ENCODE results near the gene ADAM12. TPM values are rescaled to one million over a fixed set of nuclear protein-coding genes. Genes with fewer than 3 reads are reported as not detected.

The ADAM12 gene
- polyA plus RNA-seq, 1 donor from 2014 or later: 0.09 TPM

DNA sequence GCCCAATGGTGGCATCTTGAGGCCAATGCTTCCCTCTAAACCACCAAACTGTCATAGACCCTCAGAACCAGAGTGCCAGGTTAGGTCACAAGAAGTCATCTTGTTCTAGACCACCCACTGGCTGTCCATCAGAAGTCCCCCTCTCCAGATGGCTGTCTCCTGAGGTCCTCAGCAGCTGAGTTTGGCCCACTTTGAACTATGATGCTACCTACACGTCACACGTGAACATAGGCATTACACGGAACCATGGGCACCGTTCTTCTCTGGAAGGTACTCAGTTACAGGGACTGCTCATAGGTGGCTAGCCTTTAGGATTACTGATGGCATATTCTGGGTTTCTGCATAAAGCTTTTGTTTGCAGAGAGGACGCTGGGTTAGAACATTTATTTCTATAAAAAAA, 166.4 kb downstream of the ADAM12 start:
- Histone ChIP-seq H3K36me3 (ENCODE audit: insufficient read depth, low read length) (no peaks in the 10 kb centered on the region), H3K9me2 (ENCODE audit: insufficient read depth, low read length) (no peaks in the 10 kb centered on the region), H3K4me2 (ENCODE audit: low read length) (no peak overlapping the region), H3F3A (ENCODE audit: insufficient read depth, low read length, poor library complexity, severe bottlenecking) (no peaks in the 10 kb centered on the region), H3K27me3 (ENCODE audit: insufficient read depth, low read depth, low read length) (no peaks in the 10 kb centered on the region), H3K9me3 (ENCODE audit: low read length) (no peaks in the 10 kb centered on the region), H2AFZ (ENCODE audit: low read depth, low read length) (no peak overlapping the region), H3K4me3 (ENCODE audit: low read length) (no peak overlapping the region), H4K20me1 (ENCODE audit: insufficient read depth) (no peaks in the 10 kb centered on the region), H3K27ac (ENCODE audit: low read length) (no peak overlapping the region), H3K79me2 (replicated peaks; ENCODE audit: insufficient read depth, low read length) (no peaks in the 10 kb centered on the region), H3K9ac (ENCODE audit: low read length) (no peak overlapping the region)
- TF ChIP-seq MXI1 (conservative IDR thresholded peaks at IDR 0.05; ENCODE audit: poor library complexity, severe bottlenecking) (no peak), EP300 (conservative IDR thresholded peaks at IDR 0.05; ENCODE audit: poor library complexity, severe bottlenecking) (no peak), POLR2AphosphoS5 (IDR thresholded peaks at IDR 0.05) (no peak), SMC3 (conservative IDR thresholded peaks at IDR 0.05; ENCODE audit: poor library complexity) (no peak), RAD21 (conservative IDR thresholded peaks at IDR 0.05) (no peak), TAF1 (IDR thresholded peaks at IDR 0.05; ENCODE audit: low read depth) (no peak), EZH2 (IDR thresholded peaks at IDR 0.05; ENCODE audit: borderline replicate concordance, insufficient read depth, low read length, poor library complexity, severe bottlenecking) (no peak)
- TF ChIP-seq, protein P1, sequence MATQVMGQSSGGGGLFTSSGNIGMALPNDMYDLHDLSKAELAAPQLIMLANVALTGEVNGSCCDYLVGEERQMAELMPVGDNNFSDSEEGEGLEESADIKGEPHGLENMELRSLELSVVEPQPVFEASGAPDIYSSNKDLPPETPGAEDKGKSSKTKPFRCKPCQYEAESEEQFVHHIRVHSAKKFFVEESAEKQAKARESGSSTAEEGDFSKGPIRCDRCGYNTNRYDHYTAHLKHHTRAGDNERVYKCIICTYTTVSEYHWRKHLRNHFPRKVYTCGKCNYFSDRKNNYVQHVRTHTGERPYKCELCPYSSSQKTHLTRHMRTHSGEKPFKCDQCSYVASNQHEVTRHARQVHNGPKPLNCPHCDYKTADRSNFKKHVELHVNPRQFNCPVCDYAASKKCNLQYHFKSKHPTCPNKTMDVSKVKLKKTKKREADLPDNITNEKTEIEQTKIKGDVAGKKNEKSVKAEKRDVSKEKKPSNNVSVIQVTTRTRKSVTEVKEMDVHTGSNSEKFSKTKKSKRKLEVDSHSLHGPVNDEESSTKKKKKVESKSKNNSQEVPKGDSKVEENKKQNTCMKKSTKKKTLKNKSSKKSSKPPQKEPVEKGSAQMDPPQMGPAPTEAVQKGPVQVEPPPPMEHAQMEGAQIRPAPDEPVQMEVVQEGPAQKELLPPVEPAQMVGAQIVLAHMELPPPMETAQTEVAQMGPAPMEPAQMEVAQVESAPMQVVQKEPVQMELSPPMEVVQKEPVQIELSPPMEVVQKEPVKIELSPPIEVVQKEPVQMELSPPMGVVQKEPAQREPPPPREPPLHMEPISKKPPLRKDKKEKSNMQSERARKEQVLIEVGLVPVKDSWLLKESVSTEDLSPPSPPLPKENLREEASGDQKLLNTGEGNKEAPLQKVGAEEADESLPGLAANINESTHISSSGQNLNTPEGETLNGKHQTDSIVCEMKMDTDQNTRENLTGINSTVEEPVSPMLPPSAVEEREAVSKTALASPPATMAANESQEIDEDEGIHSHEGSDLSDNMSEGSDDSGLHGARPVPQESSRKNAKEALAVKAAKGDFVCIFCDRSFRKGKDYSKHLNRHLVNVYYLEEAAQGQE (IDR thresholded peaks at IDR 0.05; ENCODE audit: borderline replicate concordance): no peak
- TF ChIP-seq, protein P2, sequence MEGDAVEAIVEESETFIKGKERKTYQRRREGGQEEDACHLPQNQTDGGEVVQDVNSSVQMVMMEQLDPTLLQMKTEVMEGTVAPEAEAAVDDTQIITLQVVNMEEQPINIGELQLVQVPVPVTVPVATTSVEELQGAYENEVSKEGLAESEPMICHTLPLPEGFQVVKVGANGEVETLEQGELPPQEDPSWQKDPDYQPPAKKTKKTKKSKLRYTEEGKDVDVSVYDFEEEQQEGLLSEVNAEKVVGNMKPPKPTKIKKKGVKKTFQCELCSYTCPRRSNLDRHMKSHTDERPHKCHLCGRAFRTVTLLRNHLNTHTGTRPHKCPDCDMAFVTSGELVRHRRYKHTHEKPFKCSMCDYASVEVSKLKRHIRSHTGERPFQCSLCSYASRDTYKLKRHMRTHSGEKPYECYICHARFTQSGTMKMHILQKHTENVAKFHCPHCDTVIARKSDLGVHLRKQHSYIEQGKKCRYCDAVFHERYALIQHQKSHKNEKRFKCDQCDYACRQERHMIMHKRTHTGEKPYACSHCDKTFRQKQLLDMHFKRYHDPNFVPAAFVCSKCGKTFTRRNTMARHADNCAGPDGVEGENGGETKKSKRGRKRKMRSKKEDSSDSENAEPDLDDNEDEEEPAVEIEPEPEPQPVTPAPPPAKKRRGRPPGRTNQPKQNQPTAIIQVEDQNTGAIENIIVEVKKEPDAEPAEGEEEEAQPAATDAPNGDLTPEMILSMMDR (IDR thresholded peaks at IDR 0.05; ENCODE audit: poor library complexity, severe bottlenecking): no peak

DNA sequence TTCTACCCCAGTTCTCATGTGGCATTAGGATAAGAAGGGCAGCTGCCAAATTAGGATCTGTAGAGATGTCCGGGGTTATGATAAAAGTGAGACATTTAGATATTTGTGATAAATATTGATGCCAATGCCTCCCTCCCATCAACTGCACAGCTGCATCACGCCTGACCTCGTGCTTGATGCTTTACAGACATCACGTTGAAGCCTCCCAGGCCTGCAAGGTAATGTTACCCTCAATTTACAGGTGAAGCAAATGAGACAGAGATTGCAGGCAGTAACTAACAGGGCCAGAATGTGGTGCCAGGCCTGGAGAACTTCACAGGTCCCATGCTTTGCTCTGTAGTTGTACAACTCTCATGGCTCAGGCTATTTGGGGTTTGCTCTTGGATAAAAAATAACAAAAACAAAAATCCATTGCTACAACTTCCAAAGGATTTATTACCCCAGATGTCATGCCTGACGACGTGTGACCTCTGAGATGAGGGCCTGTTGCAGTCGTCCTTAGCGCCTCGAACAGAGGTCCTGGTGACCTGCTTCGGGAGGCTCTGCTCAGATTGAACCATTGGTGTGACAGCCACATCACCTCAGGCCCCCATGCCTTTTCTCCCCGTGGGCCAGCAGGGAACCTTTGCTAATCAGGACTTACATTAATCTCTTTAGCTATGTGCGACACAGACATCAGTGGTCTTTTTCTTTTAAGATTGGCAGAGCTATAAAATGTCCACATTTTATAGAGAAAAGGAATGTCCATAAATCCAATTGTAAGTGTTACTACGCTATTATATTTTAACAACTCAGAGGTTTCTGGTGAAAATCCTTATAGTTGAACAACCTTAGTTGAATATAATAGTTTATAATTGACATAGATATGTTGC, 169.3 kb downstream of the ADAM12 start:
- H3F3A ChIP-seq (ENCODE audit: insufficient read depth, low read length, poor library complexity, severe bottlenecking): no peaks in the 10 kb centered on the region
- no peaks in the 10 kb centered on the region for H3K27me3 ChIP-seq (ENCODE audit: insufficient read depth, low read depth, low read length)
- no peak overlapping the region for H3K27ac ChIP-seq (ENCODE audit: low read length)
- TF ChIP-seq, protein P2 (IDR thresholded peaks at IDR 0.05; ENCODE audit: poor library complexity, severe bottlenecking): no peak
- TF ChIP-seq RAD21 (conservative IDR thresholded peaks at IDR 0.05): no peak
- H3K9me3 ChIP-seq (ENCODE audit: low read length): no peaks in the 10 kb centered on the region
- H3K9ac ChIP-seq (ENCODE audit: low read length): no peak overlapping the region
- no peaks in the 10 kb centered on the region for H3K79me2 ChIP-seq (replicated peaks; ENCODE audit: insufficient read depth, low read length)
- no peak overlapping the region for H3K4me3 ChIP-seq (ENCODE audit: low read length)
- no peaks in the 10 kb centered on the region for H3K36me3 ChIP-seq (ENCODE audit: insufficient read depth, low read length)
- H4K20me1 ChIP-seq (ENCODE audit: insufficient read depth): no peaks in the 10 kb centered on the region
- no peaks in the 10 kb centered on the region for H3K9me2 ChIP-seq (ENCODE audit: insufficient read depth, low read length)
- H3K4me2 ChIP-seq (ENCODE audit: low read length): no peak overlapping the region
- no peak overlapping the region for H2AFZ ChIP-seq (ENCODE audit: low read depth, low read length)
